C4-2B (cell line): ENCODE results near the gene BNIP1.

Experiments
- H3K27ac ChIP-seq: fragments of 450-650 bp; 2 replicates; pipeline ENCODE4 v1.5.1; 2017
- ZFX ChIP-seq: fragments of 450-650 bp; IDR thresholded peaks from 2 replicates; pipeline ENCODE4 v1.6.1; 2017
- TF ChIP-seq, protein P1 (sequence below): fragments of 450-650 bp; conservative IDR thresholded peaks from 2 replicates; pipeline ENCODE4 v1.5.1; 2017; ENCODE audit warnings: mild to moderate bottlenecking

BNIP1 gene

DNA sequence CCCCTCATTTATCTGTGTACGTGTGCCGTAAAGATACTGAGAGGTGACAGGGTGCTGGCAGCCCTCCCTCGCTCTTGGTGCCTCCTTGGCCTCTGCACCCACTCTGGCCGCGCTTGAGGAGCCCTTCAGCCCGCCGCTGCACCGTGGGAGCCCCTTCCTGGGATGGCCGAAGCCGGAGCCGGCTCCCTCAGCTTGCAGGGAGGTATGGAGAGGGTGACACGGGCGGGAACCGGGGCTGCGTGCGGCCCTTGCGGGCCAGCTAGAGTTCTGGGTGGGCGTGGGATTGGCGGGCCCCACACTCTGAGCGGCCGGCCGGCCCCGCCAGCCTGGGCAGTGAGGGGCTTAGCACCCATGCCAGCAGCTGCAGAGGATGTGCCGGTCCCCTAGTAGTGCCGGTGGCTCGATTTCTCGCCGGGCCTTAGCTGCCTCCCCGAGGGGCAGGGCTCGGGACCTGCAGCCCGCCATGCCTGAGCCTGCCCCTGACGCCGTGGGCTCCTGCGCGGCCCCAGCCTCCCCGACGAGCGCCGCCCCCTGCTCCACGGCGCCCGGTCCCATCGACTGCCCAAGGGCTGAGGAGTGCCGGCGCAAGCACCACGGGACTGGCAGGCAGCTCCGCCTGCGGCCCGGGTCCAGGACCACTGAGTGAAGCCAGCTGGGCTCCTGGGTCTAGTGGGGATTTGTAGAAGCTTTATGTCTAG lies 69.1 kb downstream of the BNIP1 start:
- no peak for TF ChIP-seq ZFX
- TF ChIP-seq, protein P1, sequence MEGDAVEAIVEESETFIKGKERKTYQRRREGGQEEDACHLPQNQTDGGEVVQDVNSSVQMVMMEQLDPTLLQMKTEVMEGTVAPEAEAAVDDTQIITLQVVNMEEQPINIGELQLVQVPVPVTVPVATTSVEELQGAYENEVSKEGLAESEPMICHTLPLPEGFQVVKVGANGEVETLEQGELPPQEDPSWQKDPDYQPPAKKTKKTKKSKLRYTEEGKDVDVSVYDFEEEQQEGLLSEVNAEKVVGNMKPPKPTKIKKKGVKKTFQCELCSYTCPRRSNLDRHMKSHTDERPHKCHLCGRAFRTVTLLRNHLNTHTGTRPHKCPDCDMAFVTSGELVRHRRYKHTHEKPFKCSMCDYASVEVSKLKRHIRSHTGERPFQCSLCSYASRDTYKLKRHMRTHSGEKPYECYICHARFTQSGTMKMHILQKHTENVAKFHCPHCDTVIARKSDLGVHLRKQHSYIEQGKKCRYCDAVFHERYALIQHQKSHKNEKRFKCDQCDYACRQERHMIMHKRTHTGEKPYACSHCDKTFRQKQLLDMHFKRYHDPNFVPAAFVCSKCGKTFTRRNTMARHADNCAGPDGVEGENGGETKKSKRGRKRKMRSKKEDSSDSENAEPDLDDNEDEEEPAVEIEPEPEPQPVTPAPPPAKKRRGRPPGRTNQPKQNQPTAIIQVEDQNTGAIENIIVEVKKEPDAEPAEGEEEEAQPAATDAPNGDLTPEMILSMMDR = no peak
- H3K27ac ChIP-seq = no peak overlapping the region
